SK-N-SH treated with all-trans-retinoic acid at 6 μM for 48 hours (cell line): ENCODE measurements around the gene TMEM131L.
"Not testable (repeated sequence)": the region's sequence is repeated elsewhere in the genome, so short reads cannot be mapped to it uniquely, and the experiment has no call there.

ENCODE experiments used
- ATAC-seq: fragments of 200-7000 bp; cut with Tn5 transposase; 3 replicates; pipeline ENCODE4 v1.9.1; 2020; ENCODE audit warnings: mild to moderate bottlenecking, moderate library complexity
- ARNTL ChIP-seq: fragments of 450-650 bp; formaldehyde crosslinking; IDR thresholded peaks from 2 replicates; pipeline ENCODE4 v1.5.0; 2020; ENCODE audit warnings: low read depth, mild to moderate bottlenecking, moderate library complexity, borderline replicate concordance
- BACH2 ChIP-seq: fragments of 250-450 bp; sonication (Bioruptor Pico); IDR thresholded peaks from 2 replicates; pipeline ENCODE4 v1.9.0; 2021; ENCODE audit warnings: mild to moderate bottlenecking, borderline replicate concordance
- CSDC2 ChIP-seq: fragments of 250-450 bp; sonication (Bioruptor Pico); IDR thresholded peaks from 2 replicates; pipeline ENCODE4 v1.5.0; 2020; ENCODE audit warnings: mild to moderate bottlenecking, moderate library complexity
- CSRNP3 ChIP-seq: fragments of 250-450 bp; sonication (Bioruptor Pico); IDR thresholded peaks from 2 replicates; pipeline ENCODE4 v1.5.1; 2021; ENCODE audit warnings: mild to moderate bottlenecking, moderate library complexity
- ESRRG ChIP-seq: fragments of 250-450 bp; sonication (Bioruptor Pico); IDR thresholded peaks from 2 replicates; pipeline ENCODE4 v1.6.1; 2021; ENCODE audit warnings: mild to moderate bottlenecking
- ISL1 ChIP-seq: fragments of 250-450 bp; sonication (Bioruptor Pico); IDR thresholded peaks from 2 replicates; pipeline ENCODE4 v2.1.2; 2022; ENCODE audit warnings: mild to moderate bottlenecking, moderate library complexity
- OSR1 ChIP-seq: fragments of 250-450 bp; sonication (Bioruptor Pico); IDR thresholded peaks from 2 replicates; pipeline ENCODE4 v1.8.0; 2022; ENCODE audit warnings: moderate library complexity, mild to moderate bottlenecking, inconsistent platforms
- POU6F1 ChIP-seq: fragments of 250-450 bp; sonication (Bioruptor Pico); IDR thresholded peaks from 2 replicates; pipeline ENCODE4 v1.8.0; 2021; ENCODE audit warnings: low read depth, mild to moderate bottlenecking, moderate library complexity, borderline replicate concordance
- PPARA ChIP-seq: fragments of 250-450 bp; sonication (Bioruptor Pico); IDR thresholded peaks from 2 replicates; pipeline ENCODE4 v1.5.0; 2020; ENCODE audit warnings: mild to moderate bottlenecking, borderline replicate concordance
- RARB ChIP-seq: fragments of 250-450 bp; sonication (Bioruptor Pico); IDR thresholded peaks from 2 replicates; pipeline ENCODE4 v1.8.0; 2021; ENCODE audit warnings: mild to moderate bottlenecking, moderate library complexity
- SNAI2 ChIP-seq: fragments of 250-450 bp; sonication (Bioruptor Pico); IDR thresholded peaks from 2 replicates; pipeline ENCODE4 v1.5.0; 2020; ENCODE audit warnings: mild to moderate bottlenecking, moderate library complexity
- TCF4 ChIP-seq: fragments of 250-450 bp; sonication (Bioruptor Pico); IDR thresholded peaks from 2 replicates; pipeline ENCODE4 v1.8.0; 2021; ENCODE audit warnings: mild to moderate bottlenecking, moderate library complexity, borderline replicate concordance
- TOX ChIP-seq: fragments of 250-450 bp; sonication (Bioruptor Pico); IDR thresholded peaks from 2 replicates; pipeline ENCODE4 v1.8.0; 2021; ENCODE audit warnings: mild to moderate bottlenecking, moderate library complexity, borderline replicate concordance
- ZC3H10 ChIP-seq: fragments of 250-450 bp; sonication (Bioruptor Pico); IDR thresholded peaks from 2 replicates; pipeline ENCODE4 v1.5.1; 2021; ENCODE audit warnings: mild to moderate bottlenecking, moderate library complexity
- ZFP3 ChIP-seq: fragments of 250-450 bp; sonication (Bioruptor Pico); IDR thresholded peaks from 2 replicates; pipeline ENCODE4 v1.5.0; 2020; ENCODE audit warnings: mild to moderate bottlenecking, moderate library complexity
- ZFP30 ChIP-seq: fragments of 450-650 bp; formaldehyde crosslinking; IDR thresholded peaks from 2 replicates; pipeline ENCODE4 v1.5.0; 2022; ENCODE audit warnings: mild to moderate bottlenecking, moderate library complexity
- ZNF565 ChIP-seq: fragments of 450-650 bp; formaldehyde crosslinking; conservative IDR thresholded peaks from 2 replicates; pipeline ENCODE4 v1.5.0; 2020; ENCODE audit warnings: low read depth, mild to moderate bottlenecking, moderate library complexity
- ZNF70 ChIP-seq: fragments of 450-650 bp; formaldehyde crosslinking; IDR thresholded peaks from 2 replicates; pipeline ENCODE4 v1.5.0; 2020; ENCODE audit warnings: mild to moderate bottlenecking, moderate library complexity
- TF ChIP-seq, protein P1 (sequence below): fragments of 250-450 bp; sonication (Bioruptor Pico); IDR thresholded peaks from 2 replicates; pipeline ENCODE4 v1.5.0; 2020; ENCODE audit warnings: mild to moderate bottlenecking, moderate library complexity
- TF ChIP-seq, protein P2 (sequence below): fragments of 250-450 bp; sonication (Bioruptor Pico); IDR thresholded peaks from 2 replicates; pipeline ENCODE4 v1.5.1; 2020; ENCODE audit warnings: low read depth, mild to moderate bottlenecking, moderate library complexity
- TF ChIP-seq, protein P3 (sequence below): fragments of 250-450 bp; sonication (Bioruptor Pico); IDR thresholded peaks from 2 replicates; pipeline ENCODE4 v1.8.0; 2020; ENCODE audit warnings: mild to moderate bottlenecking, moderate library complexity, borderline replicate concordance

The TMEM131L gene

GRCh38 chr4:153546280-153546679, 80.1 kb downstream of the TMEM131L start:
- TF ChIP-seq ESRRG (CRISPR knock-in tag) (no peak), ARNTL (CRISPR knock-in tag) (no peak), CSDC2 (no peak), ZC3H10 (no peak), POU6F1 (no peak), SNAI2 (CRISPR knock-in tag) (no peak), ZNF565 (no peak), PPARA (CRISPR knock-in tag) (no peak), ZNF70 (CRISPR knock-in tag) (no peak), RARB (no peak), CSRNP3 (no peak), TCF4 (CRISPR knock-in tag) (no peak), OSR1 (no peak), ZFP3 (CRISPR knock-in tag) (no peak)
- TF ChIP-seq, protein P1, sequence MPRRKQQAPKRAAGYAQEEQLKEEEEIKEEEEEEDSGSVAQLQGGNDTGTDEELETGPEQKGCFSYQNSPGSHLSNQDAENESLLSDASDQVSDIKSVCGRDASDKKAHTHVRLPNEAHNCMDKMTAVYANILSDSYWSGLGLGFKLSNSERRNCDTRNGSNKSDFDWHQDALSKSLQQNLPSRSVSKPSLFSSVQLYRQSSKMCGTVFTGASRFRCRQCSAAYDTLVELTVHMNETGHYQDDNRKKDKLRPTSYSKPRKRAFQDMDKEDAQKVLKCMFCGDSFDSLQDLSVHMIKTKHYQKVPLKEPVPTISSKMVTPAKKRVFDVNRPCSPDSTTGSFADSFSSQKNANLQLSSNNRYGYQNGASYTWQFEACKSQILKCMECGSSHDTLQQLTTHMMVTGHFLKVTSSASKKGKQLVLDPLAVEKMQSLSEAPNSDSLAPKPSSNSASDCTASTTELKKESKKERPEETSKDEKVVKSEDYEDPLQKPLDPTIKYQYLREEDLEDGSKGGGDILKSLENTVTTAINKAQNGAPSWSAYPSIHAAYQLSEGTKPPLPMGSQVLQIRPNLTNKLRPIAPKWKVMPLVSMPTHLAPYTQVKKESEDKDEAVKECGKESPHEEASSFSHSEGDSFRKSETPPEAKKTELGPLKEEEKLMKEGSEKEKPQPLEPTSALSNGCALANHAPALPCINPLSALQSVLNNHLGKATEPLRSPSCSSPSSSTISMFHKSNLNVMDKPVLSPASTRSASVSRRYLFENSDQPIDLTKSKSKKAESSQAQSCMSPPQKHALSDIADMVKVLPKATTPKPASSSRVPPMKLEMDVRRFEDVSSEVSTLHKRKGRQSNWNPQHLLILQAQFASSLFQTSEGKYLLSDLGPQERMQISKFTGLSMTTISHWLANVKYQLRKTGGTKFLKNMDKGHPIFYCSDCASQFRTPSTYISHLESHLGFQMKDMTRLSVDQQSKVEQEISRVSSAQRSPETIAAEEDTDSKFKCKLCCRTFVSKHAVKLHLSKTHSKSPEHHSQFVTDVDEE (CRISPR knock-in tag) = no peak
- ATAC-seq = no peak

- no peak for ATAC-seq
- TF ChIP-seq ESRRG (CRISPR knock-in tag) = no peak
- TF ChIP-seq BACH2 (CRISPR knock-in tag) = no peak
- TF ChIP-seq ARNTL (CRISPR knock-in tag) = no peak
- TF ChIP-seq, all 23 proteins: peak for 0
These were observed 81.4 kb downstream of the TMEM131L start for GRCh38 chr4:153547520-153547919.

- ATAC-seq = not testable (repeated sequence)
These were observed 82.7 kb downstream of the TMEM131L start for GRCh38 chr4:153548907-153549306.

DNA sequence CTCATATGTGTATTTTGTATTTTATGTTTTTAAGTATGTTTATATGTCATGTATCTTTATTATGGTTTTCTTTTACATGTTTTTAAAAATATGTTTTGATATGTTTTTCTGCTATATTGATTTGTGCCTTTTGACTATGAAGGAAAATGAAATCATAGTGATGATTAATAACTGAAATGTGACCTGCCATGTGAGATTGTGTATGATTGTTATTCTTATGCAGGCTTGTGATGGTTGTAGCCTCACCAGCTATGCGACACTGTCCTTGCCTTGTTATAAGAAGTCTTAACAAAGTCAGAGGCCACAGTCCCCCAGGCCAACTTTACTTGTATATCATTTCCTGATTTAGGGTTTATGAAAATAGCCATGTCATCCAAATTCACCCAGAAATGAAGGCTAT, 83.2 kb downstream of the TMEM131L start:
- TF ChIP-seq OSR1 (no peak), ISL1 (CRISPR knock-in tag) (no peak), ZNF565 (no peak), ZFP30 (CRISPR knock-in tag) (no peak), PPARA (CRISPR knock-in tag) (no peak), POU6F1 (no peak), SNAI2 (CRISPR knock-in tag) (no peak), ZFP3 (CRISPR knock-in tag) (no peak), TOX (no peak), ZNF70 (CRISPR knock-in tag) (no peak), ZC3H10 (no peak), BACH2 (CRISPR knock-in tag) (no peak)
- TF ChIP-seq, protein P2, sequence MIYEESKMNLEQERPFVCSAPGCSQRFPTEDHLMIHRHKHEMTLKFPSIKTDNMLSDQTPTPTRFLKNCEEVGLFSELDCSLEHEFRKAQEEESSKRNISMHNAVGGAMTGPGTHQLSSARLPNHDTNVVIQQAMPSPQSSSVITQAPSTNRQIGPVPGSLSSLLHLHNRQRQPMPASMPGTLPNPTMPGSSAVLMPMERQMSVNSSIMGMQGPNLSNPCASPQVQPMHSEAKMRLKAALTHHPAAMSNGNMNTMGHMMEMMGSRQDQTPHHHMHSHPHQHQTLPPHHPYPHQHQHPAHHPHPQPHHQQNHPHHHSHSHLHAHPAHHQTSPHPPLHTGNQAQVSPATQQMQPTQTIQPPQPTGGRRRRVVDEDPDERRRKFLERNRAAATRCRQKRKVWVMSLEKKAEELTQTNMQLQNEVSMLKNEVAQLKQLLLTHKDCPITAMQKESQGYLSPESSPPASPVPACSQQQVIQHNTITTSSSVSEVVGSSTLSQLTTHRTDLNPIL (CRISPR knock-in tag) = no peak
- TF ChIP-seq, protein P3, sequence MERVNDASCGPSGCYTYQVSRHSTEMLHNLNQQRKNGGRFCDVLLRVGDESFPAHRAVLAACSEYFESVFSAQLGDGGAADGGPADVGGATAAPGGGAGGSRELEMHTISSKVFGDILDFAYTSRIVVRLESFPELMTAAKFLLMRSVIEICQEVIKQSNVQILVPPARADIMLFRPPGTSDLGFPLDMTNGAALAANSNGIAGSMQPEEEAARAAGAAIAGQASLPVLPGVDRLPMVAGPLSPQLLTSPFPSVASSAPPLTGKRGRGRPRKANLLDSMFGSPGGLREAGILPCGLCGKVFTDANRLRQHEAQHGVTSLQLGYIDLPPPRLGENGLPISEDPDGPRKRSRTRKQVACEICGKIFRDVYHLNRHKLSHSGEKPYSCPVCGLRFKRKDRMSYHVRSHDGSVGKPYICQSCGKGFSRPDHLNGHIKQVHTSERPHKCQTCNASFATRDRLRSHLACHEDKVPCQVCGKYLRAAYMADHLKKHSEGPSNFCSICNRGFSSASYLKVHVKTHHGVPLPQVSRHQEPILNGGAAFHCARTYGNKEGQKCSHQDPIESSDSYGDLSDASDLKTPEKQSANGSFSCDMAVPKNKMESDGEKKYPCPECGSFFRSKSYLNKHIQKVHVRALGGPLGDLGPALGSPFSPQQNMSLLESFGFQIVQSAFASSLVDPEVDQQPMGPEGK (CRISPR knock-in tag) = no peak
- TF ChIP-seq, protein P1 (CRISPR knock-in tag) = no peak
- no peak for ATAC-seq
